Heart right ventricle (tissue), 16 donors: ENCODE measurements around the gene C5orf24. TPM values are rescaled to one million over a fixed set of nuclear protein-coding genes. Genes with fewer than 3 reads are reported as not detected.
A peak's percentile ranks its signal among the peaks of the same experiment; 100 is the strongest.

Experiments used
- ATAC-seq, 8 donors: fragments of 200-7000 bp; cut with Tn5 transposase; one replicate each; pipeline ENCODE4 v1.9.1; 2020; ENCODE audit warnings: mild to moderate bottlenecking in 8 of 8, moderate library complexity in 8 of 8, moderate number of reproducible peaks in 1 of 8
- DNase-seq, 2 donors: peaks; one replicate each; pipeline ENCODE4 v3.0.0-alpha.2; 2020
- H3K27ac ChIP-seq, 10 donors: fragments of 200-600 bp; sonication (generic) in 2 of 10; one replicate each; pipeline versions ENCODE4 v1.5.0 to v1.8.0; 2020 to 2022; ENCODE audit warnings: mild to moderate bottlenecking in 3 of 10
- H3K27me3 ChIP-seq, 7 donors: fragments of 200-600 bp; one replicate each; pipeline ENCODE4 v1.8.0; 2021 to 2022; ENCODE audit warnings: mild to moderate bottlenecking in 2 of 7
- H3K36me3 ChIP-seq, 9 donors: fragments of 200-600 bp; sonication (generic) in 1 of 9; one replicate each; pipeline versions ENCODE4 v1.5.0 to v1.8.0; 2020 to 2022; ENCODE audit warnings: mild to moderate bottlenecking in 2 of 9
- H3K4me1 ChIP-seq, 9 donors: fragments of 200-600 bp; sonication (generic) in 1 of 9; one replicate each; pipeline versions ENCODE4 v1.5.0 to v1.8.0; 2020 to 2022; ENCODE audit warnings: mild to moderate bottlenecking in 4 of 9
- H3K4me3 ChIP-seq, 10 donors: fragments of 200-600 bp; sonication (generic) in 2 of 10; one replicate each; pipeline versions ENCODE4 v1.5.0 to v1.8.0; 2020 to 2022; ENCODE audit warnings: mild to moderate bottlenecking in 7 of 10, moderate library complexity in 2 of 10
- H3K9me3 ChIP-seq, 11 donors: fragments of 200-600 bp in 10 of 11; sonication (generic) in 2 of 11; one replicate each; pipeline versions ENCODE4 v1.5.0 to v1.8.0; 2013 to 2022; ENCODE audit warnings: mild to moderate bottlenecking in 2 of 11, control low read depth in 1 of 11, moderate library complexity in 1 of 11
- CTCF ChIP-seq, 9 donors: fragments of 200-600 bp; sonication (generic) in 2 of 9; IDR thresholded peaks; one replicate each; pipeline versions ENCODE4 v1.5.0 to v1.8.0; 2021 to 2022; ENCODE audit warnings: antibody characterized with exemption in 9 of 9, mild to moderate bottlenecking in 5 of 9, moderate library complexity in 1 of 9
- WGBS, 2 donors: extraction: QIAGEN DNeasy Blood & Tissue Kit; methylation state at CpG; one replicate each; pipeline ENCODE4 v1.1.7; 2013; ENCODE audit warnings: inconsistent platforms in 1 of 2; 5-methylcytosine and 5-hydroxymethylcytosine counted together
- intact Hi-C, 10 donors: fragments of 100-400 bp; cut with DNase I; formaldehyde crosslinking; loops; one replicate each; pipeline versions ENCODE4 v1.11.1 to v1.14.2; 2022
- long read RNA-seq, 3 donors: library from polyadenylated mRNA; unstranded; transcript quantifications; one replicate each; pipeline ENCODE4 v2.0.0, GENCODE V29; 2020 to 2021
- polyA plus RNA-seq, 2 donors: library from polyadenylated mRNA; stranded (reverse); fragments of 200-250 nt; gene quantifications; one replicate each; pipeline ENCODE4 v1.2.3, GENCODE V29; 2013
- total RNA-seq, 10 donors: library from RNA; stranded (reverse); fragmentation: NEBNext Ultra II Directional in 3 of 10; extraction: Animal tissue kit (Norgen Biotek cat#: 25700) in 3 of 10; gene quantifications; one replicate each; pipeline versions ENCODE4 v1.2.1 to v1.2.4, GENCODE V29; 2021 to 2023
- donor health status: Arrhythmogenic right ventricular cardiomyopathy.
- donor health status: ischemic (EF 13 %, LVEDD 7.1; RV severe dilation, severe dysfunction).
- donor health status: healthy with polysubstance abuse.
- donor health status: DM: no; HTN: yes; CAD: no.
- donor health status: DM: no; HTN: no; CAD: no.
- donor health status: ischemic (EF 25% LVEDD 6.9; RV normal size, moderate dysfunction).
- donor health status: ischemic (EF 25% LVEDD 5.7; RV mildly dilated, moderate dysfunction).
- donor health status: healthy.
- donor health status: DM: yes; HTN: yes; CAD: no.
- donor health status: Ischemic cardiomyopathy.
- donor health status: ischemic (EF 35%, LVEDD 5.7; RV mildly dilated, moderate dysfunction).
- donor health status: nonischemic (EF 11% LVEDD 7.7; RV severe dilation, severe dysfunction).
- donor health status: DM: yes; HTN: yes; CAD: no.
- donor health status: PGD.
- donor health status: ischemic (EF 29% LVEDD 5.4; RV normal size, mild dysfunction).
- donor health status: nonischemic (EF 23%, LVEDD 6.1; RV moderate dilation, normal function).

The C5orf24 gene
- total RNA-seq (10 to 100 TPM; 20.6 to 31.2 (median 23.5) TPM), polyA plus RNA-seq (10 to 100 TPM; 12.0 to 20.1 TPM)
- long read RNA-seq, donor 1, full-length matches to known transcripts = 24 of 28 reads
- long read RNA-seq, donor 1, partial matches to known transcripts = 0 of 28 reads
- long read RNA-seq, donor 1, other reads (novel, unspliced or antisense) = 4 of 28 reads
- long read RNA-seq, donor 2, full-length matches to known transcripts = 29 of 35 reads
- long read RNA-seq, donor 2, partial matches to known transcripts = 5 of 35 reads
- long read RNA-seq, donor 2, other reads (novel, unspliced or antisense) = 1 of 35 reads
- long read RNA-seq, donor 3, full-length matches to known transcripts = 25 of 35 reads
- long read RNA-seq, donor 3, partial matches to known transcripts = 1 of 35 reads
- long read RNA-seq, donor 3, other reads (novel, unspliced or antisense) = 9 of 35 reads

- peak; percentile 98 to 99 (median 99) for ATAC-seq
- intact Hi-C loops = loop anchor here in 7 of 10 donors (1.0 to 10.0 kb wide), 7 partner anchors 28 to 107 kb away; partner anchors contain the start of genes PCBD2 (in 5 of the 7), TXNDC15 (in 2 of the 7), CAMLG (in 1 of the 7) and DDX46 (in 1 of the 7)
These were observed at the start of gene C5orf24 for GRCh38 chr5:134845852-134846640. Gene C5orf24, plus strand, starts transcription at chr5:134845968. Its CDS starts 8,933 bp downstream, at chr5:134854901.

GRCh38 chr5:134798468-134798867 lies 47.3 kb upstream of the C5orf24 start:
- H3K4me3 ChIP-seq = no peak overlapping the region
- peaks cover 0 to 100% (median 41%) of the 10 kb centered on the region in 9 donors for H3K36me3 ChIP-seq
- TF ChIP-seq CTCF (IDR thresholded peaks at IDR 0.05) = no peak
- WGBS, 2 donors = 89 to 93% methylated on average over 5 of the region's 5 CpGs
- ATAC-seq (no peak), DNase-seq (no peak)
- intact Hi-C loops = no loop called here
- no peaks in the 10 kb centered on the region for H3K4me1 ChIP-seq
- H3K27me3 ChIP-seq = no peaks in the 10 kb centered on the region
- no peak overlapping the region for H3K27ac ChIP-seq
- H3K9me3 ChIP-seq = no peaks in the 10 kb centered on the region

More at GRCh38 chr5:134845852-134846640, at the start of gene C5orf24:
- peak; percentile 94 to 96 for DNase-seq
- H3K27ac ChIP-seq = peak within 1 kb of the TSS; percentile 89 to 99 (median 96)
- no peak for TF ChIP-seq CTCF (IDR thresholded peaks at IDR 0.05)
- H3K9me3 ChIP-seq = no peaks in the 10 kb centered on the region
- H3K27me3 ChIP-seq = no peaks in the 10 kb centered on the region
- peaks cover 14 to 51% (median 40%) of the 10 kb centered on the region in 9 donors for H3K4me1 ChIP-seq
- H3K4me3 ChIP-seq = peak within 1 kb of the TSS; percentile 61 to 98 (median 77)
- H3K36me3 ChIP-seq = peaks cover 0 to 41% (median 0%) of the 10 kb centered on the region in 9 donors
- 0% methylated on average over 84 of the region's 84 CpGs for WGBS, 2 donors

GRCh38 chr5:134803821-134804220 lies 41.9 kb upstream of the C5orf24 start:
- no peak overlapping the region for H3K4me3 ChIP-seq
- H3K27me3 ChIP-seq = no peaks in the 10 kb centered on the region
- no peaks in the 10 kb centered on the region for H3K4me1 ChIP-seq
- no peak for TF ChIP-seq CTCF (IDR thresholded peaks at IDR 0.05)
- peaks cover 0 to 100% (median 16%) of the 10 kb centered on the region in 9 donors for H3K36me3 ChIP-seq
- H3K9me3 ChIP-seq = no peaks in the 10 kb centered on the region
- ATAC-seq (no peak), DNase-seq (no peak)
- intact Hi-C loops = loop anchor here in 1 of 10 donors (10.0 kb wide), 1 partner anchor 109 kb away; no protein-coding TSS in a partner anchor
- H3K27ac ChIP-seq = no peak overlapping the region
- 84 to 85% methylated on average over 4 of the region's 4 CpGs for WGBS, 2 donors

GRCh38 chr5:134813407-134813806 lies 32.4 kb upstream of the C5orf24 start:
- no peak overlapping the region for H3K27ac ChIP-seq
- H3K4me3 ChIP-seq = no peak overlapping the region
- intact Hi-C loops = loop anchor here in 1 of 10 donors (10.0 kb wide), 1 partner anchor 99 kb away; no protein-coding TSS in a partner anchor
- H3K36me3 ChIP-seq = peaks cover 0 to 100% (median 44%) of the 10 kb centered on the region in 9 donors
- no peaks in the 10 kb centered on the region for H3K9me3 ChIP-seq
- 94 to 97% methylated on average over 2 of the region's 2 CpGs for WGBS, 2 donors
- ATAC-seq (no peak), DNase-seq (no peak)
- peaks cover 0 to 3% (median 0%) of the 10 kb centered on the region in 9 donors for H3K4me1 ChIP-seq
- no peaks in the 10 kb centered on the region for H3K27me3 ChIP-seq
- TF ChIP-seq CTCF (IDR thresholded peaks at IDR 0.05) = no peak
